Prostate gland (tissue), 2 donors: ENCODE measurements around the gene UBA7. TPM values are rescaled to one million over a fixed set of nuclear protein-coding genes. Genes with fewer than 3 reads are reported as not detected.

Experiments used
- DNase-seq: peaks from one replicate; pipeline ENCODE4 v3.0.0-alpha.2; 2019; ENCODE audit warnings: low spot score
- H3K27ac ChIP-seq, 2 donors: fragments of 200-600 bp; sonication (generic); 2 replicates each; pipeline ENCODE4 v1.5.1; 2017 to 2019
- H3K27me3 ChIP-seq: fragments of 200-600 bp; sonication (generic); replicated peaks from 2 replicates; pipeline ENCODE4 v1.5.1; 2019; ENCODE audit not compliant: insufficient read depth
- H3K36me3 ChIP-seq, 2 donors: fragments of 200-600 bp; sonication (generic); 1 replicate in 1 of 2; 2 replicates in 1 of 2; pipeline versions ENCODE4 v1.5.1 to v1.8.1; 2017 to 2019
- H3K4me1 ChIP-seq: fragments of 200-600 bp; sonication (generic); replicated peaks from 2 replicates; pipeline ENCODE4 v1.5.1; 2019
- H3K4me3 ChIP-seq, 2 donors: fragments of 200-600 bp; sonication (generic); 2 replicates each; pipeline ENCODE4 v1.5.1; 2017 to 2019
- H3K9me3 ChIP-seq: fragments of 200-600 bp; sonication (generic); 2 replicates; pipeline ENCODE4 v1.5.1; 2017
- CTCF ChIP-seq, 4 experiments: fragments of 200-600 bp in 2 of 4; fragments of 450-650 bp in 2 of 4; sonication (generic) in 2 of 4; IDR thresholded peaks; 1 replicate in 3 of 4; 2 replicates in 1 of 4; pipeline ENCODE4 v1.5.1; 2016 to 2019; ENCODE audit warnings: antibody characterized with exemption in 4 of 4, mild to moderate bottlenecking in 2 of 4, moderate library complexity in 2 of 4
- POLR2A ChIP-seq: fragments of 450-650 bp; IDR thresholded peaks from one replicate; pipeline ENCODE4 v1.6.1; 2016; ENCODE audit warnings: antibody characterized with exemption, mild to moderate bottlenecking
- POLR2AphosphoS5 ChIP-seq: sonication (generic); formaldehyde crosslinking; IDR thresholded peaks from one replicate; pipeline ENCODE4 v1.6.1; 2017; ENCODE audit warnings: antibody characterized with exemption
- WGBS: methylation state at CpG from one replicate; pipeline ENCODE4 v1.1.5; 2018; 5-methylcytosine and 5-hydroxymethylcytosine counted together
- intact Hi-C: fragments of 100-400 bp; cut with DNase I; formaldehyde crosslinking; loops from one replicate; pipeline ENCODE4 v1.14.2; 2022
- microRNA-seq: library from miRNA; unstranded; fragments of <30 nt; microRNA quantifications from one replicate; pipeline ENCODE4, GENCODE V29; 2016
- small RNA-seq, 2 donors: library from RNA; depleted of rRNA; stranded (forward); fragments of <200 nt; gene quantifications; one replicate each; pipeline ENCODE3, GENCODE V24; 2016
- total RNA-seq, 2 donors: library from RNA; depleted of rRNA; stranded (reverse); fragments of >200 nt; gene quantifications; one replicate each; pipeline ENCODE4 v1.1.0, GENCODE V29; 2016

UBA7 gene
- total RNA-seq, 2 donors from 2014 or later = 50.5 to 96.9 TPM

GRCh38 chr3:49759226-49759625, 54.5 kb downstream of the UBA7 start:
- TF ChIP-seq CTCF (IDR thresholded peaks at IDR 0.05) = no peak
- no peak for TF ChIP-seq POLR2AphosphoS5
- TF ChIP-seq POLR2A = no peak
- intact Hi-C loops = no loop called here
- no peaks in the 10 kb centered on the region for H3K9me3 ChIP-seq
- H3K4me3 ChIP-seq = no peak overlapping the region
- no peak for DNase-seq
- no peak overlapping the region for H3K27ac ChIP-seq
- no peaks in the 10 kb centered on the region for H3K36me3 ChIP-seq
- WGBS = 30% methylated on average over 1 of the region's 1 CpG
- H3K4me1 ChIP-seq = peaks cover 2% of the 10 kb centered on the region
- no peaks in the 10 kb centered on the region for H3K27me3 ChIP-seq

GRCh38 chr3:49757197-49757596, 56.6 kb downstream of the UBA7 start:
- no peaks in the 10 kb centered on the region for H3K36me3 ChIP-seq
- no peak overlapping the region for H3K27ac ChIP-seq
- TF ChIP-seq CTCF (IDR thresholded peaks at IDR 0.05) (no peak), POLR2AphosphoS5 (no peak), POLR2A (no peak)
- H3K4me1 ChIP-seq = peaks cover 7% of the 10 kb centered on the region
- no peak overlapping the region for H3K4me3 ChIP-seq
- no peak for DNase-seq
- intact Hi-C loops = no loop called here
- no peaks in the 10 kb centered on the region for H3K9me3 ChIP-seq
- no peaks in the 10 kb centered on the region for H3K27me3 ChIP-seq
- 70% methylated on average over 2 of the region's 2 CpGs for WGBS

- no peak for DNase-seq
- H3K36me3 ChIP-seq = no peaks in the 10 kb centered on the region
- no peaks in the 10 kb centered on the region for H3K9me3 ChIP-seq
Measured at GRCh38 chr3:49756036-49756435, 57.7 kb downstream of the UBA7 start.

More at GRCh38 chr3:49756036-49756435, 57.7 kb downstream of the UBA7 start:
- no peak for TF ChIP-seq POLR2A
- TF ChIP-seq CTCF (IDR thresholded peaks at IDR 0.05) = no peak
- no peak for TF ChIP-seq POLR2AphosphoS5
- intact Hi-C loops = no loop called here
- Histone ChIP-seq H3K4me3 (no peak overlapping the region), H3K27me3 (no peaks in the 10 kb centered on the region), H3K27ac (no peak overlapping the region), H3K4me1 (peaks cover 7% of the 10 kb centered on the region)
- 75% methylated on average over 1 of the region's 1 CpG for WGBS

Small RNAs within 50 kb of the gene (microRNA-seq; reads per million reads assigned to microRNA genes)
- 0.67 reads per million for gene MIR5193

Small RNAs within 50 kb of the gene (small RNA-seq; reads per million reads assigned to genes)
- 0 reads per million in 2 donors for gene COX6CP14
- gene RN7SL217P = 0 reads per million in 2 donors

Other genes starting within 250 kb of the UBA7 start
- gene APEH, start 139.6 kb downstream of the UBA7 start, total RNA-seq = 100 to 1,000 TPM in 1 of 2 donors, 10 to 100 TPM in 1; 84.4 to 116 TPM
- gene MST1, start 124.5 kb downstream of the UBA7 start, total RNA-seq = 10 to 100 TPM; 10.2 to 32.2 TPM
- 10 to 100 TPM; 24.9 to 58.3 TPM for gene RNF123, start 124.4 kb downstream of the UBA7 start, total RNA-seq
- gene AMIGO3, start 94.3 kb downstream of the UBA7 start, total RNA-seq = 10 to 100 TPM in 1 of 2 donors, 1 to 10 TPM in 1; 1.4 to 12.4 TPM
- gene GMPPB, start 90.0 kb downstream of the UBA7 start, total RNA-seq = 10 to 100 TPM; 28.8 to 60.1 TPM
- 100 to 1,000 TPM in 1 of 2 donors, 10 to 100 TPM in 1; 46.5 to 119 TPM for gene IP6K1, start 27.4 kb downstream of the UBA7 start, total RNA-seq
- gene CDHR4, start 14.1 kb downstream of the UBA7 start, total RNA-seq = not detected
- gene INKA1, start 10.7 kb downstream of the UBA7 start, total RNA-seq = 1 to 10 TPM; 4.0 to 8.1 TPM
- 1 to 10 TPM; 2.8 to 7.7 TPM for gene TRAIP, start 42.6 kb upstream of the UBA7 start, total RNA-seq
- gene CAMKV, start 56.0 kb upstream of the UBA7 start, total RNA-seq = under 1 TPM in 1 of 2 donors, not detected in 1; 0.97 TPM
- 1 to 10 TPM; 1.5 to 5.5 TPM for gene MST1R, start 89.9 kb upstream of the UBA7 start, total RNA-seq
- gene MON1A, start 115.9 kb upstream of the UBA7 start, total RNA-seq = 10 to 100 TPM in 1 of 2 donors, 1 to 10 TPM in 1; 7.8 to 12.0 TPM
- 100 to 1,000 TPM in 1 of 2 donors, 10 to 100 TPM in 1; 53.1 to 176 TPM for gene RBM6, start 126.2 kb upstream of the UBA7 start, total RNA-seq